Raji (cell line): Measurements from ENCODE around the gene PACSIN1.

Experiments used
- POLR2A ChIP-seq: IDR thresholded peaks from 2 replicates; pipeline ENCODE4 v1.6.1; 2011; ENCODE audit warnings: low read depth, low read length, control low read depth; ENCODE audit not compliant: insufficient read depth

Gene PACSIN1

GRCh38 chr6:34562861-34563512 is 97.1 kb downstream of the PACSIN1 start:
- TF ChIP-seq POLR2A: no peak

GRCh38 chr6:34563513-34563870 is 97.6 kb downstream of the PACSIN1 start:
- TF ChIP-seq POLR2A: no peak

- no peak for TF ChIP-seq POLR2A
Observed at GRCh38 chr6:34564181-34564580, 98.3 kb downstream of the PACSIN1 start.

- TF ChIP-seq POLR2A: no peak
Observed at GRCh38 chr6:34565722-34566137, 99.9 kb downstream of the PACSIN1 start.

GRCh38 chr6:34566830-34567546 is 101.1 kb downstream of the PACSIN1 start:
- no peak for TF ChIP-seq POLR2A

- no peak for TF ChIP-seq POLR2A
Observed at GRCh38 chr6:34568341-34569201, 102.7 kb downstream of the PACSIN1 start.

GRCh38 chr6:34569361-34569973 is 103.6 kb downstream of the PACSIN1 start:
- TF ChIP-seq POLR2A: no peak

GRCh38 chr6:34570066-34570833 is 104.4 kb downstream of the PACSIN1 start:
- TF ChIP-seq POLR2A: no peak

GRCh38 chr6:34571388-34571787 is 105.5 kb downstream of the PACSIN1 start:
- TF ChIP-seq POLR2A: no peak

GRCh38 chr6:34572021-34572420 is 106.1 kb downstream of the PACSIN1 start:
- TF ChIP-seq POLR2A: no peak

GRCh38 chr6:34572585-34572984 is 106.7 kb downstream of the PACSIN1 start:
- no peak for TF ChIP-seq POLR2A

- no peak for TF ChIP-seq POLR2A
Observed at GRCh38 chr6:34573567-34574183, 107.8 kb downstream of the PACSIN1 start.

- TF ChIP-seq POLR2A: no peak
Observed at GRCh38 chr6:34574647-34575293, 108.9 kb downstream of the PACSIN1 start.

- no peak for TF ChIP-seq POLR2A
Observed at GRCh38 chr6:34575326-34575725, 109.5 kb downstream of the PACSIN1 start.

GRCh38 chr6:34576286-34576955 is 110.5 kb downstream of the PACSIN1 start:
- TF ChIP-seq POLR2A: no peak
